Mucosa of descending colon (tissue), 3 donors: ENCODE results near the gene EPN1. TPM values are rescaled to one million over a fixed set of nuclear protein-coding genes. Genes with fewer than 3 reads are reported as not detected.

Experiments used
- ATAC-seq: fragments of 200-7000 bp; cut with Tn5 transposase; one replicate; pipeline ENCODE4 v1.9.1; 2020; ENCODE audit warnings: mild to moderate bottlenecking, moderate library complexity
- DNase-seq, 3 donors: peaks; one replicate each; pipeline ENCODE4 v3.0.0-alpha.2; 2020
- H3K36me3 ChIP-seq: fragments of 200-600 bp; one replicate; pipeline ENCODE4 v1.8.0; 2021; ENCODE audit warnings: low read depth, mild to moderate bottlenecking
- H3K4me1 ChIP-seq: fragments of 200-600 bp; one replicate; pipeline ENCODE4 v1.8.0; 2021; ENCODE audit warnings: low read depth, mild to moderate bottlenecking
- H3K4me3 ChIP-seq: fragments of 200-600 bp; one replicate; pipeline ENCODE4 v1.8.0; 2021; ENCODE audit warnings: mild to moderate bottlenecking
- H3K9me3 ChIP-seq: fragments of 200-600 bp; one replicate; pipeline ENCODE4 v1.8.0; 2021; ENCODE audit warnings: mild to moderate bottlenecking
- intact Hi-C, 2 donors: fragments of 100-400 bp; cut with DNase I in 1 of 2; cut with micrococcal nuclease in 1 of 2; formaldehyde crosslinking; loops; one replicate each; pipeline versions ENCODE4 v1.11.0 to v1.11.1; 2022; cut with DNase I, micrococcal nuclease
- total RNA-seq, 3 donors: library from RNA; stranded (reverse); fragmentation: NEBNext Ultra II Directional in 2 of 3; extraction: Animal tissue kit (Norgen Biotek cat#: 25700) in 2 of 3; gene quantifications; one replicate each; pipeline versions ENCODE4 v1.2.1 to v1.2.4, GENCODE V29; 2021 to 2023
- TF ChIP-seq, protein P1 (sequence below): fragments of 200-600 bp; IDR thresholded peaks from one replicate; pipeline ENCODE4 v1.8.0; 2022; ENCODE audit warnings: antibody characterized with exemption, mild to moderate bottlenecking
- donor health status: DM: no; HTN: no; CAD: no; lungs with moderate emphysema.
- donor health status: DM: no; HTN: no; CAD: no.
- donor health status: DM: no; HTN: yes; CAD: no.

Gene EPN1
- total RNA-seq, 3 donors from 2014 or later = 156 to 251 (median 192) TPM

DNA sequence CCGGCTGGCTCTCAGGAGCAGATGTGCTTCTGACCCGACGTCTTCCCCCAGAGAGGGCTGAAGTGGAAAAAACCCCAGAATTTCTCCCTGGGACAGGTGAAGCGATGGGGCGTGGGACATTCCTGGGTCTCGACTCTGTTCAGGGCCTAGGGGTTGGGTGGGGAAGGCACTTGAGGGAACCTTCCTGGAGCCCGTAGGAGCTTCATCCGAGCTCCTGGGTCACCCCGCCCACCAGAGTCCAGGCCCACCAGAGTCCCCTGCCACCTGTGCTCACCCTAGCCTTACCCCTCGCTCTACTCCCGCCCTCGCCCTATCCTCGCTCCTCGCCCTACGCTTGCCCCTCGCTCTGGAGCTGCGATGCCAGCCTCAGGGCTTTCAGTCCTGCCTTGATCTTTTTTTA is 23.2 kb downstream of the EPN1 start:
- intact Hi-C loops = no loop called here
- DNase-seq (no peak), ATAC-seq (no peak)
- Histone ChIP-seq H3K36me3 (no peaks in the 10 kb centered on the region), H3K9me3 (no peaks in the 10 kb centered on the region), H3K4me1 (peaks cover 5% of the 10 kb centered on the region), H3K4me3 (no peak overlapping the region)
- TF ChIP-seq, protein P1, sequence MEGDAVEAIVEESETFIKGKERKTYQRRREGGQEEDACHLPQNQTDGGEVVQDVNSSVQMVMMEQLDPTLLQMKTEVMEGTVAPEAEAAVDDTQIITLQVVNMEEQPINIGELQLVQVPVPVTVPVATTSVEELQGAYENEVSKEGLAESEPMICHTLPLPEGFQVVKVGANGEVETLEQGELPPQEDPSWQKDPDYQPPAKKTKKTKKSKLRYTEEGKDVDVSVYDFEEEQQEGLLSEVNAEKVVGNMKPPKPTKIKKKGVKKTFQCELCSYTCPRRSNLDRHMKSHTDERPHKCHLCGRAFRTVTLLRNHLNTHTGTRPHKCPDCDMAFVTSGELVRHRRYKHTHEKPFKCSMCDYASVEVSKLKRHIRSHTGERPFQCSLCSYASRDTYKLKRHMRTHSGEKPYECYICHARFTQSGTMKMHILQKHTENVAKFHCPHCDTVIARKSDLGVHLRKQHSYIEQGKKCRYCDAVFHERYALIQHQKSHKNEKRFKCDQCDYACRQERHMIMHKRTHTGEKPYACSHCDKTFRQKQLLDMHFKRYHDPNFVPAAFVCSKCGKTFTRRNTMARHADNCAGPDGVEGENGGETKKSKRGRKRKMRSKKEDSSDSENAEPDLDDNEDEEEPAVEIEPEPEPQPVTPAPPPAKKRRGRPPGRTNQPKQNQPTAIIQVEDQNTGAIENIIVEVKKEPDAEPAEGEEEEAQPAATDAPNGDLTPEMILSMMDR = no peak

DNA sequence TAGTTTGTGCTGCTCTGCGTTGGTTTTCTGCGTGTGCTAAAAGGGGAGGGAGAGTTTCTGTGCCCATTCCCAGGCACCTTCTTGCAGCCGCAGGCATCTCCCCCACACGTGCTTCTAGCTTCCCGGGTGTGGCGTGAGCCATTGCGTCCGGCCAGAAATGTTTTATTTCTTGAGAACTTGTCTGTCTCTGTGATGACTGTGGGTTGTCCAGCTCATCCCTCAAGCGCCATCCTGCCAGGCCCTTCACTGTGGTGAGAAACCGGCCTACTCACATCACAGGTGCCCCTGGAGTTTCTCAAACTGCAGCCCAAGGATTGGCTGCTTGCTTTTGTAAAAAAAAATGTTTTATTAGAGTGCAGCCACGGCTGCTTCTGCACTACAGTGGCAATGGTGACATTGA is 24.2 kb downstream of the EPN1 start:
- H3K36me3 ChIP-seq = no peaks in the 10 kb centered on the region

DNA sequence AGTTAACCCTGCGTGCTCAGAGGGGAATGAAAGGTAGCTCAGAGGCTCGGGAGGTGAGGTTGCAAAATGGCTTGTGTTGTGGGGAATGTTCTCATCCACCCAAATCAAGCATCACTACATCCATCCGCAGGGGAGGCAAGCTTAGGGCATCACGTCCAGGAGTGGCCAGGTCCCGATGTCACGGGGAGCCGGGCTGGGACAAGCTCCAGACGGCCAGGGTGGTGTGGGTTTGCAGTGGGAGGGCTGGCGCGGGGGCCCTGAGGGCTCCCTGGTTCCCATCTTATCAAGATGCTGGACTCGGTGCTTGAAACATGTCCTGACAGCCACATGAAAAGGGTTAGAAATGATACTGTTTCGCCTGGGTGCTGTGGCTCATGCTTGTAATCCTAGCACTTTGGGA is 25.8 kb downstream of the EPN1 start:
- Histone ChIP-seq H3K9me3 (no peaks in the 10 kb centered on the region), H3K36me3 (no peaks in the 10 kb centered on the region)
- no peak for ATAC-seq

More for the DNA sequence above, 24.2 kb downstream of the EPN1 start:
- no peak for ATAC-seq
- H3K4me3 ChIP-seq = no peak overlapping the region
- no peaks in the 10 kb centered on the region for H3K9me3 ChIP-seq
- TF ChIP-seq, protein P1 = no peak
- intact Hi-C loops = no loop called here
- no peak for DNase-seq
- peaks cover 13% of the 10 kb centered on the region for H3K4me1 ChIP-seq

DNA sequence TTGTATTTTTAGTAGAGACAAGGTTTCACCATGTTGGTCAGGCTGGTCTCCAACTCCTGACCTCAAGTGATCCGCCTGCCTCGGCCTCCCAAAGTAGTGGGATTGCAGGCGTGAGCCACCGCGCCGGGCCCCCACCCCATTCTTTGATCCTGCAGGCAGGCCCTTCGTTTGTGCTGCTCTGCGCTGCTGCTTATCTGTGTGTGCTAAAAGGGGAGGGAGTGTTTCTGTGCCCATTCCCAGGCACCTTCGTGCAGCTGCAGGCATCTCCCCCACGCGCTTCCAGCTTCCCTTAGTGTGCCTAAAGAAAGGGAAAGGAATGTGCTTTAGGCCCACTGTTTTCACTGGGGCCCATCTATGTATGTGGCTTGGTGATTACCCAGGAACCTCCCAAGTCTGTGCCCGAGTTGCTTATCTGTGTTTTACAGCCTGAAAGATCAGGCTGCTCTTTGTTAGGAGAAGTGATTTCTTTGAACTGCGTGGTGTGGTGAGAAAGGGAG is 27.2 kb downstream of the EPN1 start:
- Histone ChIP-seq H3K9me3 (no peaks in the 10 kb centered on the region), H3K4me3 (no peak overlapping the region), H3K4me1 (peaks cover 13% of the 10 kb centered on the region), H3K36me3 (no peaks in the 10 kb centered on the region)
- DNase-seq (peak in 2 of 3 donors; percentile 41 to 43), ATAC-seq (peak; percentile 76)
- intact Hi-C loops = no loop called here
- TF ChIP-seq, protein P1 = no peak

More for the DNA sequence above, 25.8 kb downstream of the EPN1 start:
- H3K4me1 ChIP-seq = peaks cover 13% of the 10 kb centered on the region
- DNase-seq = no peak
- TF ChIP-seq, protein P1 = no peak
- H3K4me3 ChIP-seq = no peak overlapping the region
- intact Hi-C loops = no loop called here

DNA sequence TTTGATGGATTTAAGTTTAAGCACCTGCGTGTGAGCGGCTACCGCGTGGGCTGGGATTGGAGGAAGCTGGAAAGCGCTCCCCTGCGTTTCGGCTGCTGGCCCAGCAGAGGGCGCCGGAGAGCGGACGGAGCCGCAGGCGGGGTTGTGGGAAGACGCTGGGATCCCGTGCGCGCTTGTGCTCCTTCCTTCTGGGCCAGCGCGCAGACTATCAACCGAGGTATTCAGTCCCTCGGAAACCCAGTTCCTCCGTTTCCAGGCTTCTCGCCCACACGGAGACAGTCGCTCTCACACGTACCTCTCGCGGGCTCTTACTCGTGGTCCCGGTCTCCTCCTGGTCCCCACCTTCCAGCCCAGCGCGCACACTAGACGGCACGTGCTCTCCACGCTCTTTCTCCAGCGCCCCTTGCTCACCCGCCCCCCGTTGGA is 28.8 kb downstream of the EPN1 start:
- no peaks in the 10 kb centered on the region for H3K9me3 ChIP-seq
- no peak overlapping the region for H3K4me3 ChIP-seq
- TF ChIP-seq, protein P1 = peak; percentile 72
- intact Hi-C loops = no loop called here
- ATAC-seq (peak; percentile 86), DNase-seq (peak; percentile 68 to 79 (median 70))
- peaks cover 13% of the 10 kb centered on the region for H3K4me1 ChIP-seq
- H3K36me3 ChIP-seq = no peaks in the 10 kb centered on the region
